HL-60 (cell line): ENCODE results near the gene NAA38.

ENCODE experiments used
- CTCF ChIP-seq: IDR thresholded peaks from one replicate; pipeline ENCODE4 v1.5.1; 2011; ENCODE audit warnings: low read length, control low read depth, inconsistent platforms; ENCODE audit not compliant: insufficient read depth
- POLR2AphosphoS5 ChIP-seq: IDR thresholded peaks from 2 replicates; pipeline ENCODE4 v1.6.1; 2012; ENCODE audit warnings: low read depth
- REST ChIP-seq: IDR thresholded peaks from 2 replicates; pipeline ENCODE4 v1.6.1; 2012; ENCODE audit warnings: low read depth; ENCODE audit not compliant: insufficient replicate concordance

DNA sequence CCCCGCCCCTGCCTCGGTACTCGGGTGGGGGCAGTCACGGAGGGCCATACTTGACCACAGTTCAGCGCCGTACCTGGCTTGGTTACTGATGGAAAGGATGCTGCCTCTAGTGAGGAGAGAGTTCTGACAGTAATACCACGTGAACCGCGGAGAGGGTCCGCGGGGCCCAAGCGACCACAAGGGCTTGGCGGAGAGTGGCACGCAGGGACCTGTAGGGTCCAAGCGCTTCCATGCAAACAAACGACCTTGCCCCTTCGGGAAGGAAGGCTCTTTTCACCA lies 14.2 kb downstream of the NAA38 start:
- TF ChIP-seq CTCF, result no peak
- TF ChIP-seq POLR2AphosphoS5, result no peak
- TF ChIP-seq REST, result no peak
